Astrocyte of the cerebellum (primary cell): ENCODE data around the gene RASGRP4.
"Not testable (repeated sequence)": the region's sequence is repeated elsewhere in the genome, so short reads cannot be mapped to it uniquely, and the experiment has no call there.

Source experiments
- DNase-seq: peaks from one replicate; pipeline ENCODE4 v3.0.0-alpha.2; 2011; ENCODE audit warnings: low read depth
- H3K4me3 ChIP-seq: 2 replicates; pipeline ENCODE4 v1.5.1; 2011; ENCODE audit warnings: mild to moderate bottlenecking, low read depth, low read length, moderate library complexity
- in situ Hi-C: cut with HindIII; loops from 2 replicates; pipeline ENCODE4 v1.10.0; 2017; ENCODE audit warnings: low sequenced_read_pairs
- TF ChIP-seq, protein P1 (sequence below): IDR thresholded peaks from 2 replicates; pipeline ENCODE4 v1.5.1; 2012; ENCODE audit warnings: low read length, low read depth, moderate library complexity, mild to moderate bottlenecking; ENCODE audit errors: missing control alignments

RASGRP4 gene

DNA sequence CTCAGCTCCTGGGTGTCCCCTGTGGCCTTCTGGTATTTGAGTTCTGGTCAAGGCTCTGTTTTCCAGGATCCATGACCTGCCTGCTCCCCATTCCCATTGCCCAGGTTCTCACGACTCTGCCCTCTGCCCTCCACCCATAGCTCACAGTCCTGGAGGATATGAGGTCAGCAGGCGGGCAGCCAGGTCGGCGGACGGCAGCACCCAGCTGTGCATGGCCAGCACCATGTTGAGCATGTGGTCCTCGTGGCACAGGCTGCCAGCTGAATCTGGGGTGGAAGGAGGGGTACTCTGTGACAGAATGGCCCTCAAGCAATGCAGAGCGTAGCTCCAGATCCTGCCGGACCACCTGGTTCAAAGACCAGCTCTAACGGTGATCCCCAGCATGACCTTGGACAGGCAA is 5.1 kb downstream of the RASGRP4 start:
- TF ChIP-seq, protein P1, sequence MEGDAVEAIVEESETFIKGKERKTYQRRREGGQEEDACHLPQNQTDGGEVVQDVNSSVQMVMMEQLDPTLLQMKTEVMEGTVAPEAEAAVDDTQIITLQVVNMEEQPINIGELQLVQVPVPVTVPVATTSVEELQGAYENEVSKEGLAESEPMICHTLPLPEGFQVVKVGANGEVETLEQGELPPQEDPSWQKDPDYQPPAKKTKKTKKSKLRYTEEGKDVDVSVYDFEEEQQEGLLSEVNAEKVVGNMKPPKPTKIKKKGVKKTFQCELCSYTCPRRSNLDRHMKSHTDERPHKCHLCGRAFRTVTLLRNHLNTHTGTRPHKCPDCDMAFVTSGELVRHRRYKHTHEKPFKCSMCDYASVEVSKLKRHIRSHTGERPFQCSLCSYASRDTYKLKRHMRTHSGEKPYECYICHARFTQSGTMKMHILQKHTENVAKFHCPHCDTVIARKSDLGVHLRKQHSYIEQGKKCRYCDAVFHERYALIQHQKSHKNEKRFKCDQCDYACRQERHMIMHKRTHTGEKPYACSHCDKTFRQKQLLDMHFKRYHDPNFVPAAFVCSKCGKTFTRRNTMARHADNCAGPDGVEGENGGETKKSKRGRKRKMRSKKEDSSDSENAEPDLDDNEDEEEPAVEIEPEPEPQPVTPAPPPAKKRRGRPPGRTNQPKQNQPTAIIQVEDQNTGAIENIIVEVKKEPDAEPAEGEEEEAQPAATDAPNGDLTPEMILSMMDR, result no peak
- DNase-seq, result no peak
- H3K4me3 ChIP-seq, result no peak overlapping the region
- in situ Hi-C loops, result no loop called here

DNA sequence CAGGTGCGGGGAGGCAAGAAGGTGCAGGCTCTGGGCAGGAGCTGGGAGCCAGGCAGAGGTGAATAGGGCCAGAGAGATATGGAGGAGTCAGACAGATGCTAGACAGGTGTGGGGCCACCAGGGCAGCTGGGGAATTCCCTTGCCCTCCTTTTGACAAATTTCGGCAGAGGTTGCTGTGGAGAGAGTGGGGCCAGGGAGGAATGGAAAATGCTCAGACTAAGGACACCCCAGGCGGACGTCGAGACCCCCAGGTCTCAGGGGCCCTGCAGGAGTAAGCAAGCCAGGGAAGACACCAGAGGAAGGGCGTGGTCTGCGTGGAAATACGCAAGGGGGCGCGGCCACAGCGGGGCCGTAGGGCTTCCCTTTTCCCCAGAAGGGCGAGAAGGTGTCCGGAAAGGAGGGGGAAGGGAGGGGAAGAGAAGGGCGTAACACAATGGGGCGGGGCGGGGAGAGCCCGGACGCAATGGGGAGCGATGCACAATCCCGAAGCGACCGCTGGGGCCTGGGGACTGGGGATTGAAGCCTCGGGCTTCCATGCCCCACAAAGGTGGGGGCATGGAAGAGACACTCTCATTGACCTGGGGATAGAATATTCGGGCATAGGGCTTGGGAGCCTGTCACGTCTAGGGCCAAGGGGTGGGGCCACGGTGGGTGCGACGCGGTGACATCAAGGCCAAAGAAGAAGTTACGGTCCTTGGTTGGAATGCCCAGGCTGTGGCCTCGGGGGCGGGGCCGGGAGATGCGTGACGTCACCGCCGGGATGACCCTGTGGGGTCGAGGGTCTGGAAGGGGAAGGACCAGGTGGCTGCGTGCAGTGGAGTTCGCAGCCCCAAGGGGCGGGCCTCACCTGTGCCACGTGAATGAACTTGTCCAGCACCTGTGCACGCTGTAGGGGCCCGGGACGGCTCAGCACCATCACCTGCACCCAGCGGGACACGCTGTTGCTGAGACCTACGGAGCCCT is 8.2 kb downstream of the RASGRP4 start:
- H3K4me3 ChIP-seq, result peak overlapping the region; percentile 15
- DNase-seq, result no peak
- TF ChIP-seq, protein P1, result no peak
- in situ Hi-C loops, result no loop called here

GRCh38 chr19:38417146-38417543 is 8.9 kb downstream of the RASGRP4 start:
- no peak for DNase-seq
- in situ Hi-C loops, result no loop called here
- TF ChIP-seq, protein P1, result no peak
- H3K4me3 ChIP-seq, result no peak overlapping the region

GRCh38 chr19:38413416-38413815 is 12.6 kb downstream of the RASGRP4 start:
- DNase-seq, result no peak
- TF ChIP-seq, protein P1, result no peak
- in situ Hi-C loops, result no loop called here
- H3K4me3 ChIP-seq, result no peak overlapping the region

DNA sequence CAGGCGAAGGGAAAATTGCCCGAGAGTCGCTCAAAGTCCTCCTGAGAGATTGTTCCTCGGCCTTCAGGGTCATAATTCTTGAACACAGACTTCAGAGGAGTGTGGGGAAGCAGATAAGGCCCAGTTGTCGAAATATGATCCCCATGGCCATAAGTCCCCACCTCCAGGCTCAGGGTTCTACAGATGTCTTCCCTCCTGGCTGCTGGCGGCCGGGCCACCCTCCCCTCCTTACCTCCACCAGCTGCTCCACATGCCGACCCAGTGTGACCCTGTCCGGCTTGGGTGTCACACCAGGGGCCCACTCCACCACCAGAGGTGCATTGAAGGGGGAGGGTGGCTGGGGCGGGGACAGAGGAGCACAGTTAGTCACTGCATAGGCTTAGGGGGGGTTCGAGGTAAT is 13.1 kb downstream of the RASGRP4 start:
- no peak for DNase-seq
- no peak overlapping the region for H3K4me3 ChIP-seq
- TF ChIP-seq, protein P1, result no peak
- in situ Hi-C loops, result no loop called here

- TF ChIP-seq, protein P1, result no peak
- in situ Hi-C loops, result no loop called here
- no peak for DNase-seq
- H3K4me3 ChIP-seq, result no peak overlapping the region
Measured at GRCh38 chr19:38412491-38412890, 13.5 kb downstream of the RASGRP4 start.

DNA sequence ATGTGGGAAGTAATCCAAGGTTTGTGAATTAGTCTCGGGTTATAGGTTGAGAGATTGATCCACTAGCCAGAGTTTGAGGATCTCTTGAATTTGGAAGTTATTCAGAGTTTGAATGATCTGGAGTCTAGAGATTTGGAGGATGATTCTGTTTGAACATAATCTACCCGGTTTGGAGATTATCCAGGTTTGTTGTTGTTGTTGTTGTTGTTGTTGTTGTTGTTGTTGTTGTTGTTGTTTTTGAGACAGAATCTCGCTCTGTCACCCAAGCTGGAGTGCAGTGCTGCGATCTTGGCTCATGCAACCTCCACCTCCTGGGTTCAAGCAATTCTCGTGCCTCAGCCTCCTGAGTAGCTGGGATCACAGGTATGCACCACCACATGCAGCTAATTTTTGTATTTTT is 14.1 kb downstream of the RASGRP4 start:
- H3K4me3 ChIP-seq, DNase-seq, in situ Hi-C loops: not testable (repeated sequence)
